Prostate gland (tissue), 2 donors: Measurements from ENCODE around the gene SLC25A38.

Experiments
- POLR2A ChIP-seq: fragments of 450-650 bp; IDR thresholded peaks from one replicate; pipeline ENCODE4 v1.6.1; 2016; ENCODE audit warnings: antibody characterized with exemption, mild to moderate bottlenecking
- TF ChIP-seq, protein P1 (sequence below), 4 experiments: fragments of 200-600 bp in 2 of 4; fragments of 450-650 bp in 2 of 4; sonication (generic) in 2 of 4; IDR thresholded peaks; 1 replicate in 3 of 4; 2 replicates in 1 of 4; pipeline ENCODE4 v1.5.1; 2016 to 2019; ENCODE audit warnings: antibody characterized with exemption in 4 of 4, mild to moderate bottlenecking in 2 of 4, moderate library complexity in 2 of 4

DNA sequence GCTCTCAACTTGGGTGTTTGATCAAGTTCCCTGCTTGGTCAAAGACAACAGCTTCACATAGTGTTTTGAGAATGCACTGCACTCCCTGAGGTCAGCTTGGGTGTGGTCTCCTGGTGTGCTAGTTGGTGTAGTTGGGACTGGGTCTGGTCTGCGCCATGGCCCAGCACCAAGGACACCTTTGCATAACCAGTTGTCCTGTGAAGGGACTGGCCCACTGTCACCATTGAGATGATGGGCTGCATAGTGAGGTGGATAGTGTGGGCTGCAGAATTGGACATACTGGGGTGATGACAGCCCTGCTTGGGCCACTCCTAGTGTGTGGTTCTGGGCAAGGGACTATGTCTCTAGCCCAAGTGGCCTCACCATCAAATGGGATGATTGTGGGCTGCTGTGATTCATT is 32.8 kb downstream of the SLC25A38 start:
- no peak for TF ChIP-seq POLR2A
- TF ChIP-seq, protein P1, sequence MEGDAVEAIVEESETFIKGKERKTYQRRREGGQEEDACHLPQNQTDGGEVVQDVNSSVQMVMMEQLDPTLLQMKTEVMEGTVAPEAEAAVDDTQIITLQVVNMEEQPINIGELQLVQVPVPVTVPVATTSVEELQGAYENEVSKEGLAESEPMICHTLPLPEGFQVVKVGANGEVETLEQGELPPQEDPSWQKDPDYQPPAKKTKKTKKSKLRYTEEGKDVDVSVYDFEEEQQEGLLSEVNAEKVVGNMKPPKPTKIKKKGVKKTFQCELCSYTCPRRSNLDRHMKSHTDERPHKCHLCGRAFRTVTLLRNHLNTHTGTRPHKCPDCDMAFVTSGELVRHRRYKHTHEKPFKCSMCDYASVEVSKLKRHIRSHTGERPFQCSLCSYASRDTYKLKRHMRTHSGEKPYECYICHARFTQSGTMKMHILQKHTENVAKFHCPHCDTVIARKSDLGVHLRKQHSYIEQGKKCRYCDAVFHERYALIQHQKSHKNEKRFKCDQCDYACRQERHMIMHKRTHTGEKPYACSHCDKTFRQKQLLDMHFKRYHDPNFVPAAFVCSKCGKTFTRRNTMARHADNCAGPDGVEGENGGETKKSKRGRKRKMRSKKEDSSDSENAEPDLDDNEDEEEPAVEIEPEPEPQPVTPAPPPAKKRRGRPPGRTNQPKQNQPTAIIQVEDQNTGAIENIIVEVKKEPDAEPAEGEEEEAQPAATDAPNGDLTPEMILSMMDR (IDR thresholded peaks at IDR 0.05), result no peak
